GM18502 (cell line): ENCODE results near the gene POU4F3.

ENCODE experiments used
- ATAC-seq: cut with Tn5 transposase; IDR thresholded peaks from one replicate; pipeline ENCODE4 v1.9.1; 2021; ENCODE audit warnings: mild to moderate bottlenecking; ENCODE audit not compliant: unreplicated experiment, poor library complexity

Gene POU4F3

DNA sequence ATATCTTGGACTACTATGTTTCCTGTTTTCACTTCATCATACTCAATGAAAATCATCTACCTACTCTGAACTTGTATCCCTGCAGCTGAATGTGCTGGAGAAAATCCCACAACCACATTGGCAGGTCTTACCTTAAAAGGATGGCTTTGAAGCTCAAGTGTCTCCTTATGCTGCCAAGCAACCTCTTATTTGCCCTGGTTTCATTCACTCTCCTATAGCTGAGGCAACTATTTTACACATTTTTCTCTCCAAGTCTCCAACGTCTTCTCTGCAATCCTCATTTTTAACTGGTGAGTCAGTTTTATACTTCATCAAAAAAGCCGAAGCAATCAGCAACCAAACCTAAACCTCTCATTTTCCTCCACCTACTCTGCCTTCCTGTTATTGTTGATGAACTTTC is 49.7 kb downstream of the POU4F3 start:
- no peak for ATAC-seq

DNA sequence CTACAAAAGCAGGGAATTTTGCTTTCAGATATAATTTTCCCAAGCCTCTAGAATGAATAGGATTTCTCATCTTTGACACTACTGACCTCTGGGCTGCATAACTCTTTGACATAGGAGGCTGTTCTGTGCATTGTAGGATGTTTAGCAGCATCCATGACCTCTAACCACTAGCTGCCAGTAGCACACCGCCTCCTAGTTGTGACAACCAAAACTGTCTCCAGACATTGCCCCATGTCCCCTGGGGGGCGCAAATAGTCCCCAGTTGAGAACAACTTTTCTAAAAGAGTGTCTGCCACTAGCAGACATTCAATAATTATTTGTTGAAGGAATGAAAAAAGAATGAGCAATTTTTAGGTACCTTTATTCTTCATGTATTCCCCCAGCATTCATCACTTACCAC is 51.8 kb downstream of the POU4F3 start:
- no peak for ATAC-seq
